Panc1 (cell line): ENCODE results near the gene CCDC71.

ENCODE experiments used
- CTCF ChIP-seq: fragments of 450-650 bp; IDR thresholded peaks from 2 replicates; pipeline ENCODE4 v1.5.1; 2017; ENCODE audit warnings: mild to moderate bottlenecking
- SIN3A ChIP-seq: IDR thresholded peaks from 2 replicates; pipeline ENCODE4 v1.6.1; 2012; ENCODE audit warnings: low read depth, mild to moderate bottlenecking, low read length, moderate library complexity, borderline replicate concordance; ENCODE audit not compliant: insufficient read depth
- TCF7L2 ChIP-seq: IDR thresholded peaks from 2 replicates; pipeline ENCODE4 v1.6.1; 2011; ENCODE audit warnings: mild to moderate bottlenecking, low read depth, low read length, inconsistent platforms

DNA sequence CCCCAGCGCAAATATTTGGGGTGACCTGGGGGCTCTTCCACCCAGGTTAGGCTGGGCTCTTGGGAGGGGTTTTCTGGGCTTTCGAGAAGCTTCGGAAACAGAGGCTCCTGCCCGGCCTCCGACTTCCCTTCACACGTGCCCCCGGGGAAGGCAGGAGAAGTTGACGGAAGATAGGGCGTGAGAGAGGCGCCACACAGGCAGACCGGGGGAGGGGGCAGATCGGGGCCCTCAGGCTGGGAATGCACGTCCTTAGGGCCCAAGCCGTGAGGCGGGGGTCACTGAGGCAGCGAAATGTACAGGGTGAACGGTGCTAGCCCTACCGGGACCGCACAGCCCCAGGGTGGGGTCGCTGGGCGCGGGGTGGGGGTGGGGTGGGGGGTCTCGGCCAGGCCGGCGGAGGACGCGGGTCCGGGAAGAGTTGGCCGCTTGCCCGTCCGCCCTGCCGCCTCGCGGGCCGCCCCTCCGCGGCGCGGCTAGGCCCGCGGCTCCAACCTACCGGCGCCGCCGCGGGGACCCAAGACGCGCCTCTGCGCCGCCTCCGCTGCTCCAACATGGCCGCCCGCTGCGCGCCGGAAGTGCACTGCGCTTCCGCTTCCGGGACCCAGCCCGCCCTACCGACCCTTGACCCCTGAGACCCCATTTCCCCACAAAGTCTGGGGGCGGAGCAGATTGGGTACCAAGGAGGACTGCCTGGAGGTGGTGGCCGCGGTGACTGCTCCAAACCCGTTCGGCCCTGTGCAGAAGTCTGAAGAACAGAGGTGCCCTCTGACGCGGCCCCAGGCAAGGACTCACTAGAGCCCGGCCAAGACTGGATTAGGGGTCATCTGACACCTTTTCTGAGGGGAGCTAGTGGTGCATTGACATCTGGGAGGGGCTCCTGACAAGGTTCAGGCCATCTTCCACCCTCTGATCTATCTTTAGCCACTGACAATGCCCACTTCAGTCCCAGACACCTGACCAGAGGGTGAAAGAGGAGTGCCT, at the start of gene CCDC71:
- TF ChIP-seq SIN3A, result no peak
- no peak for TF ChIP-seq CTCF
- no peak for TF ChIP-seq TCF7L2
